ENCODE results near the gene CELF6.

CELF6 gene

DNA sequence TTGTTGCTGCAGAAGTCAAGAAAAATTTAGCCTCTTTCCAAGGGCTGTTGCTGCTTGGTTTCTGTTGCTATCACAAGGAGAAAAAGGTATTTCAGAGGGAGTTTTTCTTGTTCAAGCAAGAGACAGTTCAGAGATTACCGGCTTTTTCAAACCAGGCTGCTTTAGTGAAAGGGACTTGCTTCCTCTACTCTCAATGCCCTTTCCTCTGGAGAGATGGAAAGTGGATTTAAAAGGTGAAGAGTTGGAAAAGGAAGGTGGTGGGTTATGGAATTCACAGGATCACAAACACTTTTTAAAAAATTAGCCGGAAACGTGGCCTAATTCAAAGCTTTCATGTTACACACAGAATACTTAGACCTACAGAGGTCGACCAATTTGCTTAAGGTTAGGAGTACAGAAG is 48.7 kb downstream of the CELF6 start:
- DNase-seq = no peak

DNA sequence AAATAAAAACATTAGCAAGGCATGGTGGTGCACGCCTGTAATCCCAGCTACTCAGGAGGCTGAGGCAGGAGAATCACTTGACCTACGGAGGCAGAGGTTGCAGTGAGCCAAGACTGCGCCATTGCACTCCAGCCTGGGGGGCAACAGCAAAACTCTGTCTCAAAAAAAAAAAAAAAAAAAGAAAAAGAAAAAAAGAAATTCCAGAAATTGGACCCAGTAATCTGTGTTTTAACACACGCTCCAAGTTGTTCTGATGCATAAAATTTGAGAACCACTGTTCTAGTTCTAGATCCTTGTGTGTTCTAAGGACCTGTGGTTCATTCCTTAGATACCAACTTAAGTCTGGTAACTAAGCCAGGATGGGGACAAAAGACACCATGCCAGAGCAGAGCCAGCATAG is 50.2 kb downstream of the CELF6 start:
- no peak for DNase-seq

DNA sequence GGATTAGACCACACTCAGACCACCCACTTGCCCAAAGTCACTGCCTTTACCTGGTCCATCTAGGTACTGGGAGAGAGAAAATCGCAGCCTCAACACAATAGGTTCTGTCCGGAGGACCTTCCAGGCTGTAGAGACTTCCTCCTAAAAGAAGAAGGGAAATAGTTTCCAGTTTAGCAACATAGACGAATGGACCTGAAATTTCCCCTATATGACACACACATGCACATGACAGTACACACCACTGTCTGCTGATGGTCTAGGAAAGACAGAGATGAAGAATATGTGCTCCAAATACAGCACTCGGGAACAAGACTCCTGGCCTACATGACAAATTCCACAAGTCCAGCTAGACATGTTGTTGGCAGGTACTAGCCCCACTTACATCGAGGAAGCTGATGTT is 54.9 kb downstream of the CELF6 start:
- no peak for DNase-seq

DNA sequence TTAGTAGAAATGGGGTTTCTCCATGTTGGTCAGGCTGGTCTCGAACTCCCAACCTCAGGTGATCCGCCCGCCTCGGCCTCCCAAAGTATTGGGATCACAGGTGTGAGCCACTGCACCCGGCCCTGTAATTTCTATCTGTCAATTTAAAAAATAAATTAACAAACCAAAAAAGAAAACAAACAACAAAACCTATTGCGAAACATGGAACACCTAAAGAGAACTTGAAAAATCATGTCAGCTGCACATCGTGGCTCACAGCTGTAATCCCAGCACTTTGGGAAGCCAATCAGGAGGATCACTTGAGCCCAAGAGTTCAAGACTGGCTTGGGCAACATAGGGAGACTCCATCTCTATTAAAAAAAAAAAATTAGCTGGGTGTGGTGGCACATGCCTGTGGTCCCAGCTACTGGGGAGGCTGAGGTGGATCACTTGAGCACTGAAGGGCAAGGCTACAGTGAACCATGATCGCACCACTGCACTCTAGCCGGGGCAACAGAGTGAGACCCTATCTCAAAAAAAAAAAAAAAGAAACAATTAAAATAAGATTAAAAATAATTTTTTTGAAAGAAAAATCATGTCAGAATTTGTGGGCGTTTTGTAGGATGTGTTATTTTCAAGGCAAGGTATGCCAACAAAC is 67.2 kb downstream of the CELF6 start:
- no peak for DNase-seq

DNA sequence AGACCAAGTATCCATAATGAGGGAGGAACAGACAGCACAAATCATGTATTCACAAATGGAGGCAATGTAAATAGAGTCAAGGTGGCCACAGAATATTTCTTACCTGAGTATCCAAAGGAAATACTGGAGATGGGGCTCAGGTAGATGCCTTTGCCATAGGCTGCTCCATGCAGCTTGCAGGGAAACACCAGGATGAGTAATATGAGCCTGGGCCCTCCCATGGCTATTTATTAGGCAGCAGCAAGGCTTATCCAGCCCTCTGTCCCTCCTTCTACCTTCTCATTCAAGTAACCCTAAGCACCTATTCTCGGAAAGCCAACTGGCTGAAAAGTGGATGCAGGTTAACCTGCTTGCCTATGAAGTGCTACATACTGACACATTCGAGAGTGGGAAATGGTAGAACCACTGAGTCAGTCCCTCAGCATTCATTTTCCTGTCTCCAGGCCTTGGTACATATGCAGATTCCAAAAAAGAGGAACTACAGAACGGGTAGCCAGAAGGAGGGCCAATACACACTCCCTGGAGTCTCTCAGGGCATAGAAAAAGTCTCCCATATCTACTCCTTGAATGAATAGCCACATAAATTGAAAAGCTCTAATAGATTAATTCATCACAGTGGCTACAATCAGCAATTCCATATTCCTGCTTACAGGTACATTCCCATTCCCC is 70.7 kb downstream of the CELF6 start:
- no peak for DNase-seq

DNA sequence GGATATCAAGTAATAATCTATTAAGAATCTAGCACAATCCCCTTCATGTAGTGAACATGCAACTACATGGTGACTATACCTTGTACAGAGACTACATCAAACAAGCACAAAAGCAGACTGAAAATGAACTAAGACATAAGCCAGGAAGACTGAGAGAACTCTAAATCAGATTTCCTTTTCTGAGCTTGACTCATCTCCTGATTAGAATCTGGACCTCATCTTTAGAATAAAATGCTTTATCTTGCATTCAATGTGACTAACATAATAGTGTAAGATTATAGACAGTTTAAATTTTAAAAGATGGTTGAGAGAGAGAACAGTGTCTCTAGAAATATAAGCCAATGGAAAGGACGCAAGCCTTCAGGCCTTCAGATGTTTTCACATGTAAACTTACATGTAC is 71.4 kb downstream of the CELF6 start:
- no peak for DNase-seq

DNA sequence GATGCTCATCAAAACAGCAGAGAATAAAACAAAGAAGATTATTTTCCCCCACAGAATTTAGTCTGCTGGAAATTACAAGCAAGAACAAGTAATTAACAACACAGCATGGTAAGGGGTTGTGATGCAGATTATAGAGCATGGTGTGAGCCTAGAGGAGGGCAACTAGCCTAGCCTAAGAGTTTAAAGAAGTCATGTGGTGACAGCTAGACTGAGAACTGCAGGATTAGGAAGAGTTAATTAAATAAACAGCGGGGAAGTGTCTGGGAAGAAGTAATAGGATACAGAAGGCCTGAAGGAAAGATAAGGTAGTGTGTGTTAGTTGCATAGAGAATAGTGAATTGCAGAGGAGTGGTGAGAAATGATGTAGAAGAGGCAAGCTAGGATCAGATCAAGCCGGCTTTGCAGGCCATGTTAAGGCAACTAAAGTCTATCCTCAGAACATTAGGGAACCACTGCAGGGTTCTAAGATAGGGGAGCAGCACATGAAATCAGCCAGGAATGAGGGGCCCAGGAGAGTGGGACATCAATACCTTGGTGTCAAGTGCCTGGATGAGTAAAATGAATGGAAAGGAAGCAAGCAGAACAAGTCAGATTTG is 77.1 kb downstream of the CELF6 start:
- DNase-seq = no peak

DNA sequence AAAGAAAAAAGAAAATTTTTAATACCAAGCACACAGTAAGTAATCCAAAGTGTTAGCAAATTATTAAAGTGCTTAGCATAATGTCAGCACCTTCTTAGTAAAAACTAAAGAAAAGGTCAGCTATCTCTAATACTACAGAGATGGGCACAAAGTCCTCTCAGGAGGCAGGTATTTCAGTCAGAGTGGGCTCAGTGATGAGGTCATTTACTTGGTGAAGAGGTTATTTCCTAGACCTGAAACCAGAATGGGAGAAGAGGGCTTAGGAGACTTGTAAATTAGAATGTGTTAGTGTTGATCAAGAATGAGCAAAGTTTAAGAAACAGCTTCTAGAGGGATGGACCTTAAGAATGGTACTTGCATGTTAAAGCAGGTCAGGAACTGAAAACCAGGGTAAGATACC is 80.3 kb downstream of the CELF6 start:
- no peak for DNase-seq

DNA sequence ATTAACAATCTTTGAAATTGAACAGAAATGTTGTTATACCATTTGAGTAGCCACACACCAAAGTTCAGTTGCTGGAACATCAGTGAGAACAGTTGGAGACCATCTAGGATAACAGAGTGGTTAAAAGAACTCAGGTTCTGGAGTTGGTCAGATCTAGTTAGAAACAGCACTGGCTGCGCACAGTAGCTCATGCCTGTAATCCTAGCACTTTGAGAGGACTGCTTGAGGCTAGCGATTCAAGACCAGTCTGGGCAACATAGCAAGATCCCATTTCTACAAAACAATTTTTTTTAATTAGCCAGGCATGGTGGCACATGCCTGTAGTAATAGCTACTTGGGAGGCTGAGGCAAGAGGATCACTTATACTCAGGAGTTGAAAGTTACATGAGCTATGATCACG is 81.4 kb downstream of the CELF6 start:
- DNase-seq = no peak

DNA sequence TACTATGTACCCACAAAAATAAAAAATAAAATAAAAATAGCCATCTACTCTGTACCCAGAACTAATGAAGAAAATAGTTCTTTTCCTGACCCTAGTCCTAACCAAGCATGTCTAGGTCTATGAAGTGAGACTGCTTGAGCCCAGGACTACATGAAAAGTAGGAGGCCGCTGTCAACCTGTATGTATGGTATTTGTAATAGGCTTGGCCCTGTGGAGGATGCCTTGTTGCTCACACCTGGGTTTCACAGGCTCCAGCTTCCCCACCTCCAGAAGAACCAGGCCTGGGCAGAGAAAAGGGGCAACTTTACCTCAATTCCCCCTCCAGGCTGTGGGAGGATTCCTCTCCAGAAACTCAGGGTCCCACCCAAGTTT is 82.1 kb downstream of the CELF6 start:
- DNase-seq = peak; percentile 10

DNA sequence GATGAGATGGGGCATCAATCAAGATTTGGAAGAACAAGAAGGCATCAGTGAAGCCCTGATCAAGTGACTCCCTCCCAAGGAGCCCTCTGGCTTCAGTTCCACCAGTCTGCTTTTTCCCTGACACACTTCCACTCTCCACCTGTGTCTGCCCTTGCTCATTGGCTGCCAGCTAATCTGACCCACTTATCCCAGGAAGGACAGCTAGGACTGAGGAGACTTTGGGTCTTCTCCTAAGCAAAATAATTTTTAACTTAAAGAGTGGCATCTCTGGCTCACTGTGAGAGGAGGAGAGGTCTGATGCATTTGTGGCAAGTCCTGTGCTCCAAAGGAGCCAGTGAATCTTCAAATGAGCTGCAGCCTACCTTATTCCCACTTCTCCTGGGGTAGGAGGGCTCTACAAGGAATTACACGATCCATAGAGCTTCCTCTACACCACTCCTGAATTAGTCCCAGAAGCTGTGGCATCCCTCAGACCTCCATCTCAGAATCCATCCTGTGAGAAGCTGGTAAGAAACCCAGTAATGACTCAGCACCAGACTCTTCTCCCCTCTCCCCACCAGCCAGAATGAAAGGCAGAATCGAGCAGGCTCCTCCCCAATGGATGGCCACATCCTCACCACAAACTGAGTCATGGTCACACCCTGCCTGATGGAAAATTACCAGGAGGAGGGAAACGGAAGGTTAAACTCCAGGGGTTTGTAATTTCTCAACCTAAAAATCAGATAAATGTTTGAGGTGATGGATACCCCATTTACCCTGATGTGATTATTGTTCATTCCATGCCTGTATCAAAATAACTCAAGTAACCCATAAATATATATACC is 82.7 kb downstream of the CELF6 start:
- peak; percentile 85 for DNase-seq

DNA sequence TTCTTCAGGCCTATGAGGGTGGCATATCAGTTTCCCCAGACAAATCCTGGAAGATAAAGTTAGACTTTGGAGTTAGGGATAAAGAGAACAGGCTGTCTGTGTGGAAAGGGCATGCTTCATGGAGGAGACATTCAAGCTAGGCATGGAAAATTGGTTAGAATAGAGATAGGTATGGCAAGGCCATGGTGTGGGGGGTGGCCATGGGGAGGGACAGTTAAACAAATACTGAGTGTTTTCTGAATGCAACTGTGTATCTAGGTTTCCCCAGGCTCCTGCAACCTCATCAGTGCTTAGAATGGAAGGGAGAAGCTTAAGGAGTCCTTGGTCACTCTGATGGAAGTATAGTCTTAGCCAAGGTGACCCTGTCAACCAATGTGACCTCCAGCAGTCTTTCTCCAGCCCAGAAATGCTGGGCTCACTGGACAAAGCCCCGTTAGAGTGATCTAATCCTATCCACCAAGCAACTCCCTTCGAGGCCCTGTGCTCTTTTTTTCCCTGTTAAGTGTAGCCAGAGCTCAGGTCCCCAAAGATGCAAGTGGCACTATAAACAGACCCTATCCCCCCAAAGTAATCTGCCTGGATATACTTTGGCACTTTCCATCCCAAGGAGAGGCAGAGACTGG is 83.5 kb downstream of the CELF6 start:
- no peak for DNase-seq

DNA sequence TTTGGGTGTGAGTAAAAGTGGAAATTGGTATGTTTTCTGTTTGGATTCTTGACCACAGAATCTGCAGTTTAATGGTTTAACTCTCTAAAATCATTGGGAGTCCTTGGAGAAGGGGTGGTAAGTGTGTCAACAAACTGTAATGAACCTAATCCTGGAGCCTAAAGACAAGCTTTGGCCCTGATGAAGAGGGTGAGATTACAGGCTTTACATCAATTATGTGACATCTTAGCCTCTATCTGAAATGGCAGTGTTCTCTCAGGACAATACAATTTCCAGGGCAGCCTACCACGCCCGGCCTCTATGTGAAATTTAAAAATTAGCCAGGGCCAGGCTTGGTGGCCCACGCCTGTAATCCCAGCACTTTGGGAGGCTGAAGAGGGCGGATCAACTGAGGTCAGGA is 84.7 kb downstream of the CELF6 start:
- DNase-seq = no peak

Measured in activated CD4-positive, alpha-beta T cell treated with anti-CD3 and anti-CD28 coated beads for 48 hours (primary cell).